Nephron progenitor cell (in vitro differentiated cells): ENCODE results near the gene LSM2.
A peak's percentile ranks its signal among the peaks of the same experiment; 100 is the strongest.
"Not testable (repeated sequence)": the region's sequence is repeated elsewhere in the genome, so short reads cannot be mapped to it uniquely, and the experiment has no call there.

ENCODE experiments used
- DNase-seq: peaks from one replicate; pipeline ENCODE4 v3.0.0; 2021
- H3K27ac Mint-ChIP-seq: 2 replicates; pipeline ENCODE4 v1.8.0; 2021; ENCODE audit warnings: mild to moderate bottlenecking, moderate library complexity, mixed read lengths
- H3K27me3 Mint-ChIP-seq: 2 replicates; pipeline ENCODE4 v1.8.0; 2021; ENCODE audit warnings: mild to moderate bottlenecking, low read depth, mixed read lengths; ENCODE audit not compliant: poor library complexity
- H3K36me3 Mint-ChIP-seq: 2 replicates; pipeline ENCODE4 v1.8.0; 2021; ENCODE audit warnings: low read depth, mixed read lengths
- H3K4me1 Mint-ChIP-seq: 2 replicates; pipeline ENCODE4 v1.8.0; 2021; ENCODE audit warnings: mixed read lengths
- H3K4me3 Mint-ChIP-seq: 2 replicates; pipeline ENCODE4 v1.8.0; 2021; ENCODE audit warnings: mild to moderate bottlenecking, moderate library complexity, mixed read lengths
- H3K9me3 Mint-ChIP-seq: 2 replicates; pipeline ENCODE4 v1.8.0; 2021; ENCODE audit warnings: mild to moderate bottlenecking, moderate library complexity, mixed read lengths
- TF ChIP-seq, protein P1 (sequence below): fragments of 200-600 bp; sonication (generic); IDR thresholded peaks from 2 replicates; pipeline ENCODE4 v1.5.0; 2021; ENCODE audit warnings: antibody characterized with exemption

LSM2 gene

GRCh38 chr6:31822036-31822821 lies 15.5 kb upstream of the LSM2 start:
- H3K4me1 Mint-ChIP-seq: peaks cover 60% of the 10 kb centered on the region
- H3K4me3 Mint-ChIP-seq: peak overlapping the region; percentile 87
- TF ChIP-seq, protein P1, sequence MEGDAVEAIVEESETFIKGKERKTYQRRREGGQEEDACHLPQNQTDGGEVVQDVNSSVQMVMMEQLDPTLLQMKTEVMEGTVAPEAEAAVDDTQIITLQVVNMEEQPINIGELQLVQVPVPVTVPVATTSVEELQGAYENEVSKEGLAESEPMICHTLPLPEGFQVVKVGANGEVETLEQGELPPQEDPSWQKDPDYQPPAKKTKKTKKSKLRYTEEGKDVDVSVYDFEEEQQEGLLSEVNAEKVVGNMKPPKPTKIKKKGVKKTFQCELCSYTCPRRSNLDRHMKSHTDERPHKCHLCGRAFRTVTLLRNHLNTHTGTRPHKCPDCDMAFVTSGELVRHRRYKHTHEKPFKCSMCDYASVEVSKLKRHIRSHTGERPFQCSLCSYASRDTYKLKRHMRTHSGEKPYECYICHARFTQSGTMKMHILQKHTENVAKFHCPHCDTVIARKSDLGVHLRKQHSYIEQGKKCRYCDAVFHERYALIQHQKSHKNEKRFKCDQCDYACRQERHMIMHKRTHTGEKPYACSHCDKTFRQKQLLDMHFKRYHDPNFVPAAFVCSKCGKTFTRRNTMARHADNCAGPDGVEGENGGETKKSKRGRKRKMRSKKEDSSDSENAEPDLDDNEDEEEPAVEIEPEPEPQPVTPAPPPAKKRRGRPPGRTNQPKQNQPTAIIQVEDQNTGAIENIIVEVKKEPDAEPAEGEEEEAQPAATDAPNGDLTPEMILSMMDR: no peak
- H3K27me3 Mint-ChIP-seq: peaks cover 9% of the 10 kb centered on the region
- H3K9me3 Mint-ChIP-seq: peaks cover 25% of the 10 kb centered on the region
- peaks cover 16% of the 10 kb centered on the region for H3K36me3 Mint-ChIP-seq
- peak; percentile 55 for DNase-seq
- peak overlapping the region; percentile 95 for H3K27ac Mint-ChIP-seq

- peaks cover 25% of the 10 kb centered on the region for H3K9me3 Mint-ChIP-seq
- TF ChIP-seq, protein P1: no peak
- peak; percentile 58 for DNase-seq
- peaks cover 16% of the 10 kb centered on the region for H3K36me3 Mint-ChIP-seq
- peaks cover 53% of the 10 kb centered on the region for H3K4me1 Mint-ChIP-seq
- peak overlapping the region; percentile 87 for H3K4me3 Mint-ChIP-seq
- H3K27ac Mint-ChIP-seq: peak overlapping the region; percentile 94
- peaks cover 9% of the 10 kb centered on the region for H3K27me3 Mint-ChIP-seq
Observed at GRCh38 chr6:31821301-31822035, 14.7 kb upstream of the LSM2 start.

DNA sequence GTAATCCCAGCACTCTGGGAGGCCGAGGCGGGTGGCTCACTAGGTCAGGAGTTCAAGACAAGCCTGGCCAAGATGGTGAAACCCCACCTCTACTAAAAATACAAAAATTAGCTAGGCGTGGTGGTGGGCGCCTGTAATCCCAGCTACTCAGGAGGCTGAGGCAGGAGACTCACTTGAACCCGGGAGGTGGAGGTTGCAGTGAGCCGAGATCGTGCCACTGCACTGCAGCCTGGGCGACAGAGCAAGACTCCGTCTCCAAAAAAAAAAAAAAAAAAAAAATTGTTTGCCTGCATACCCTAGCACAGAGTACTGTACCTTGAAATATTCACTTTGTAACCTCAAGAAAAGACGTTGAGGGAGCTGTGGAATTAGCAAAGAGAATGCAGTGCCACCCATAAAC lies 13.6 kb upstream of the LSM2 start:
- peak overlapping the region; percentile 87 for H3K4me3 Mint-ChIP-seq
- not testable (repeated sequence) for DNase-seq, H3K27ac Mint-ChIP-seq, H3K27me3 Mint-ChIP-seq
- peaks cover 48% of the 10 kb centered on the region for H3K4me1 Mint-ChIP-seq
- peaks cover 28% of the 10 kb centered on the region for H3K9me3 Mint-ChIP-seq
- H3K36me3 Mint-ChIP-seq: peaks cover 19% of the 10 kb centered on the region

DNA sequence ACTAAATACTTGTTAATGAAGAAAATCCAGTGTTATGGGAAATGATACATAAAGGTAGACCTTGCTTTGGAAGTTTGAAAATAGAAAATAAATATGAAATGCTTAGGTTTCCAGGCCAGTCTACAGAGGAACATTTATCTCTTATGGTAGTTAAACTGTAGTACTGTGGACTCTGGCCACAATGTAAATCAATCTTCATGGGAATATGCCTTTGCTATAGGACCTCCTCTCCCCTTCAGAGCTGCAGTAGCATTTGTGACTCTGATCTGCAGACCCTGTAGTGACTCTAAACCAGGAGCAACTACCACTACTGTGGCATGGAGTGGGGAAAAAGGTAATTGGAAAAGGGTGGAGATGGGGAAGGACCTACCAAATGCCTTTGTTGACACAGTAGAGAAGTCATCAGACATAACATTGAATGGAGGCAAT lies 13.1 kb upstream of the LSM2 start:
- Mint-ChIP-seq H3K27me3 (peaks cover 9% of the 10 kb centered on the region), H3K36me3 (peaks cover 22% of the 10 kb centered on the region), H3K27ac (peak overlapping the region; percentile 44), H3K4me3 (peak overlapping the region; percentile 26), H3K9me3 (peaks cover 33% of the 10 kb centered on the region), H3K4me1 (peaks cover 48% of the 10 kb centered on the region)
- TF ChIP-seq, protein P1: no peak
- DNase-seq: no peak

- Mint-ChIP-seq H3K27me3 (peaks cover 11% of the 10 kb centered on the region), H3K4me1 (peaks cover 51% of the 10 kb centered on the region), H3K4me3 (peak overlapping the region; percentile 68), H3K9me3 (peaks cover 35% of the 10 kb centered on the region), H3K36me3 (peaks cover 22% of the 10 kb centered on the region)
- not testable (repeated sequence) for H3K27ac Mint-ChIP-seq, DNase-seq
Observed at GRCh38 chr6:31817929-31818511, 11.3 kb upstream of the LSM2 start.

GRCh38 chr6:31817133-31817928 lies 10.6 kb upstream of the LSM2 start:
- DNase-seq, H3K27ac Mint-ChIP-seq, H3K27me3 Mint-ChIP-seq: not testable (repeated sequence)
- Mint-ChIP-seq H3K9me3 (peaks cover 35% of the 10 kb centered on the region), H3K36me3 (peaks cover 22% of the 10 kb centered on the region), H3K4me3 (peak overlapping the region; percentile 68), H3K4me1 (peaks cover 44% of the 10 kb centered on the region)
